Loucy (cell line): ENCODE data around the gene ADAMTSL4.
A peak's percentile ranks its signal among the peaks of the same experiment; 100 is the strongest.

Experiments used
- H2AFZ ChIP-seq: fragments of 200-600 bp; sonication (generic); 2 replicates; pipeline ENCODE4 v1.6.0; 2016; ENCODE audit warnings: antibody characterized with exemption, mild to moderate bottlenecking, low read length, moderate library complexity
- H3F3A ChIP-seq: fragments of 200-600 bp; 2 replicates; pipeline ENCODE4 v1.6.0; 2016; ENCODE audit warnings: antibody characterized with exemption, low read depth, mild to moderate bottlenecking
- H3K27me3 ChIP-seq: fragments of 200-600 bp; sonication (generic); 2 replicates; pipeline ENCODE4 v1.6.1; 2014; ENCODE audit warnings: low read length, mild to moderate bottlenecking; ENCODE audit not compliant: insufficient read depth, poor library complexity, severe bottlenecking
- H3K36me3 ChIP-seq: fragments of 200-600 bp; sonication (generic); 2 replicates; pipeline ENCODE4 v1.6.1; 2016; ENCODE audit warnings: low read length; ENCODE audit not compliant: insufficient read depth
- H3K4me1 ChIP-seq: fragments of 200-600 bp; sonication (generic); 2 replicates; pipeline ENCODE4 v1.5.1; 2014; ENCODE audit warnings: low read length, mild to moderate bottlenecking; ENCODE audit not compliant: insufficient read depth, poor library complexity, severe bottlenecking
- H3K4me2 ChIP-seq: fragments of 200-600 bp; sonication (generic); 2 replicates; pipeline ENCODE4 v1.6.0; 2014; ENCODE audit warnings: antibody characterized with exemption, low read length, low read depth, mild to moderate bottlenecking; ENCODE audit not compliant: poor library complexity, severe bottlenecking
- H3K4me3 ChIP-seq: fragments of 200-600 bp; sonication (generic); 2 replicates; pipeline ENCODE4 v1.5.1; 2014; ENCODE audit warnings: low read length, mild to moderate bottlenecking, mixed read lengths; ENCODE audit not compliant: poor library complexity, severe bottlenecking
- H3K79me2 ChIP-seq: fragments of 200-600 bp; sonication (generic); 2 replicates; pipeline ENCODE4 v1.6.1; 2014; ENCODE audit warnings: low read length; ENCODE audit not compliant: insufficient read depth
- H3K9ac ChIP-seq: fragments of 200-600 bp; sonication (generic); 2 replicates; pipeline ENCODE4 v1.6.0; 2014; ENCODE audit warnings: mild to moderate bottlenecking, low read depth, low read length, moderate library complexity; ENCODE audit not compliant: poor library complexity, severe bottlenecking
- H3K9me2 ChIP-seq: fragments of 200-600 bp; sonication (generic); replicated peaks from 2 replicates; pipeline ENCODE4 v1.6.1; 2016; ENCODE audit warnings: low read depth, low read length, mixed read lengths
- H3K9me3 ChIP-seq: fragments of 200-600 bp; sonication (generic); 2 replicates; pipeline ENCODE4 v1.6.1; 2014; ENCODE audit warnings: mild to moderate bottlenecking, antibody characterized with exemption, low read length, low read depth; ENCODE audit not compliant: insufficient read depth
- H4K20me1 ChIP-seq: fragments of 200-600 bp; sonication (generic); 2 replicates; pipeline ENCODE4 v1.6.0; 2014; ENCODE audit warnings: antibody characterized with exemption, low read length, mild to moderate bottlenecking; ENCODE audit not compliant: insufficient read depth, poor library complexity, severe bottlenecking
- CTCF ChIP-seq: fragments of 200-600 bp; sonication (generic); conservative IDR thresholded peaks from 2 replicates; pipeline ENCODE4 v1.5.1; 2014; ENCODE audit warnings: mild to moderate bottlenecking, antibody characterized with exemption, low read length
- EZH2phosphoT487 ChIP-seq: fragments of 200-600 bp; IDR thresholded peaks from 2 replicates; pipeline ENCODE4 v1.6.1; 2018; ENCODE audit warnings: antibody characterized with exemption, mild to moderate bottlenecking, moderate library complexity, borderline replicate concordance

ADAMTSL4 gene

GRCh38 chr1:150561974-150562445 lies 12.8 kb downstream of the ADAMTSL4 start:
- peak overlapping the region; percentile 89 for H2AFZ ChIP-seq
- H3K4me2 ChIP-seq = peak overlapping the region; percentile 90
- H3K79me2 ChIP-seq = peaks cover 26% of the 10 kb centered on the region; the same call in 1 of the 2 replicates
- TF ChIP-seq CTCF (no peak), EZH2phosphoT487 (no peak)
- peaks cover 3% of the 10 kb centered on the region for H4K20me1 ChIP-seq
- no peaks in the 10 kb centered on the region for H3K9me2 ChIP-seq
- H3K9me3 ChIP-seq = no peaks in the 10 kb centered on the region
- H3K27me3 ChIP-seq = no peaks in the 10 kb centered on the region
- H3K4me3 ChIP-seq = peak overlapping the region; percentile 80
- peaks cover 26% of the 10 kb centered on the region for H3K4me1 ChIP-seq
- no peaks in the 10 kb centered on the region for H3K36me3 ChIP-seq
- no peaks in the 10 kb centered on the region for H3F3A ChIP-seq
- peak overlapping the region; percentile 75 for H3K9ac ChIP-seq

- Histone ChIP-seq H3K27me3 (no peaks in the 10 kb centered on the region), H3K9ac (peak overlapping the region; percentile 75), H4K20me1 (peaks cover 3% of the 10 kb centered on the region), H3K36me3 (no peaks in the 10 kb centered on the region), H3K4me2 (peak overlapping the region; percentile 90), H2AFZ (peak overlapping the region; percentile 89; the same call in 1 of the 2 replicates), H3F3A (no peaks in the 10 kb centered on the region), H3K9me2 (no peaks in the 10 kb centered on the region), H3K9me3 (no peaks in the 10 kb centered on the region), H3K4me1 (peaks cover 26% of the 10 kb centered on the region), H3K4me3 (peak overlapping the region; percentile 80), H3K79me2 (peaks cover 33% of the 10 kb centered on the region; the same call in 1 of the 2 replicates)
- no peak for TF ChIP-seq EZH2phosphoT487
- TF ChIP-seq CTCF = no peak
These were observed 13.5 kb downstream of the ADAMTSL4 start for GRCh38 chr1:150562446-150563339.

- Histone ChIP-seq H3F3A (no peaks in the 10 kb centered on the region), H3K4me1 (peaks cover 32% of the 10 kb centered on the region), H3K4me2 (peak overlapping the region; percentile 90), H3K27me3 (no peaks in the 10 kb centered on the region), H3K36me3 (no peaks in the 10 kb centered on the region), H3K9me2 (no peaks in the 10 kb centered on the region), H3K9ac (peak overlapping the region; percentile 75), H4K20me1 (peaks cover 9% of the 10 kb centered on the region), H2AFZ (no peak overlapping the region), H3K79me2 (peaks cover 41% of the 10 kb centered on the region; the same call in 1 of the 2 replicates), H3K9me3 (no peaks in the 10 kb centered on the region), H3K4me3 (peak overlapping the region; percentile 80)
- TF ChIP-seq CTCF = no peak
- no peak for TF ChIP-seq EZH2phosphoT487
These were observed 14.3 kb downstream of the ADAMTSL4 start for GRCh38 chr1:150563340-150564038.
